ENCODE results near the gene GLT1D1. TPM values are rescaled to one million over a fixed set of nuclear protein-coding genes. Genes with fewer than 3 reads are reported as not detected.

GLT1D1 gene
- total RNA-seq, 1 experiment from 2014 or later, result not detected

- H2AFZ ChIP-seq (ENCODE audit: low read depth, low read length, poor library complexity, severe bottlenecking), result no peak overlapping the region
- ATAC-seq (no peak), DNase-seq (ENCODE audit: low read depth, low spot score) (no peak)
- H4K20me1 ChIP-seq (ENCODE audit: insufficient read depth), result no peaks in the 10 kb centered on the region
- H3K4me3 ChIP-seq (replicated peaks in 1 of 2; ENCODE audit: low read depth in 1 of 2, low read length in 2 of 2), result no peak overlapping the region
- ChIA-PET RAD21 (ENCODE audit: low non-redundant PET in 1 of 2, low total read pairs in 2 of 2, uncharacterized antibody in 2 of 2, unreplicated experiment in 2 of 2) (no interaction called here), CTCF (no interaction called here), POLR2A (no interaction called here)
- H3K4me1 ChIP-seq (ENCODE audit: control insufficient read depth in 1 of 2, insufficient read depth in 2 of 2, low read length in 2 of 2), result no peaks in the 10 kb centered on the region
- no peaks in the 10 kb centered on the region for H3K9me2 ChIP-seq (ENCODE audit: insufficient read depth)
- no peaks in the 10 kb centered on the region for H3K9me3 ChIP-seq (ENCODE audit: control insufficient read depth in 1 of 2, insufficient read depth in 1 of 2, low read depth in 1 of 2, low read length in 2 of 2)
- TF ChIP-seq SP1 (IDR thresholded peaks at IDR 0.05; ENCODE audit: low read depth) (no peak), EZH2 (IDR thresholded peaks at IDR 0.05) (no peak), FOSL1 (IDR thresholded peaks at IDR 0.05; ENCODE audit: low read depth) (no peak), ZBTB33 (IDR thresholded peaks at IDR 0.05; ENCODE audit: extremely low read depth, insufficient replicate concordance, low read length) (no peak), RAD21 (IDR thresholded peaks at IDR 0.05; ENCODE audit: low read depth) (no peak), YY1 (IDR thresholded peaks at IDR 0.05; ENCODE audit: extremely low read depth, insufficient replicate concordance, low read depth, low read length) (no peak), POLR2A (IDR thresholded peaks at IDR 0.05; ENCODE audit: borderline replicate concordance, extremely low read depth, insufficient read depth, insufficient read length) (no peak), ZNF274 (IDR thresholded peaks at IDR 0.05; ENCODE audit: low read depth, low read length) (no peak), REST (IDR thresholded peaks at IDR 0.05; ENCODE audit: low read depth) (no peak), EGR1 (IDR thresholded peaks at IDR 0.05; ENCODE audit: low read depth) (no peak), SRF (IDR thresholded peaks at IDR 0.05; ENCODE audit: low read depth) (no peak), ATF3 (IDR thresholded peaks at IDR 0.05) (no peak), JUND (IDR thresholded peaks at IDR 0.05) (no peak), POLR2AphosphoS5 (IDR thresholded peaks at IDR 0.05; ENCODE audit: low read depth, low read length) (no peak), ZFX (IDR thresholded peaks at IDR 0.05) (no peak), CEBPB (IDR thresholded peaks at IDR 0.05; ENCODE audit: low read depth) (no peak), EZH2phosphoT487 (IDR thresholded peaks at IDR 0.05; ENCODE audit: borderline replicate concordance) (no peak), CTCF (IDR thresholded peaks at IDR 0.05 in 2 of 3, conservative IDR thresholded peaks at IDR 0.05 in 1 of 3; ENCODE audit: borderline replicate concordance in 1 of 3, insufficient read depth in 1 of 3, low read depth in 2 of 3, low read length in 2 of 3) (no peak), CBX3 (IDR thresholded peaks at IDR 0.05; ENCODE audit: low read depth) (no peak), MAX (IDR thresholded peaks at IDR 0.05) (no peak)
- no peaks in the 10 kb centered on the region for H3K36me3 ChIP-seq (ENCODE audit: control insufficient read depth in 1 of 2, insufficient read depth in 2 of 2, low read length in 2 of 2)
- no peak overlapping the region for H3K4me2 ChIP-seq (ENCODE audit: low read length)
- intact Hi-C loops (cut with micrococcal nuclease), result no loop called here
- no peaks in the 10 kb centered on the region for H3K79me2 ChIP-seq (ENCODE audit: insufficient read depth, low read length)
- no peak overlapping the region for H3K9ac ChIP-seq (ENCODE audit: low read length)
- H3K27me3 ChIP-seq (ENCODE audit: insufficient read depth, low read length), result no peaks in the 10 kb centered on the region
- BruUV-seq (replicated peaks), result no TSS peak
- H3K27ac ChIP-seq (ENCODE audit: low read depth, low read length), result no peak overlapping the region
These were observed 85.6 kb downstream of the GLT1D1 start for GRCh38 chr12:128938886-128939285.
